ENCODE measurements around the gene UNC13D. TPM values are rescaled to one million over a fixed set of nuclear protein-coding genes. Genes with fewer than 3 reads are reported as not detected.

Gene UNC13D
- total and polyA plus RNA-seq, 9 of the 15 experiments (the other 6 are each of a cell fraction or from before 2014, with no cell fraction given) = 0.86 to 244 (median 69.2) TPM

DNA sequence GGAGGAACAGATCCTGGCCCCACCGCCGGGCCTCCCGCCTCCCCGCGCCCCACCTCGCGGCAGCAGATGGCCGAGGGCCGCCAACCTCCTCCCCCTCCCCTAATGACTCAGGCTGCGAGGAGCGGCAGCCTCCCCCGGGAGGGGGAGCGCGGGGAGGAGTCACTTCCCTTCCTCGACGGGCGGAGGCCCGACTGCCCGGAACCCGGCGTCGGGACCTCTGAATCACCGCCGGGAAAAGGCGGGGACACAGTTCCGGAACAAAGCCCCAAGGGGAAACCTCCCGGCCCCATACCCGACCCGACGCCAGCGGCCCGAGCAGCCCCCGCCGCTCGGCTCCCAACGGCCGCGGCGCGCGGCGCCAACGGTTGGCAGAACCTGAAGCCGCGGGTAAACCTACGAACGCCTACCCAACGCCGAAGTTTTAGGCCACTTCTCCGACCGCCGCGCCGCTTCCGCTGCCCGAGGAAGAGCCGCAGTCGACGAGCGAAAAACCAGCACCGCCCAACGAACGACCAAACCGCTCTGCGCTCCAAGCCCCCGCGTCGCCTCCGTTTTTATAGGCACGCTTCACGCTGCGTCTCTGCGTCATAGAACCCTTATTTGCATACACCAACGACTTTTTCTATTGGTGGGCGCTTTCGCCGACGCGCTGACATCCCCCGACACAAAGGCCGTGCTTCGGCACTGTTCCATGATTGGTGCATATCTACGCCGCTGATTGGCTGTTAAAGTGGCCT, 64.8 kb downstream of the UNC13D start (continued):
- TF ChIP-seq RBM25 (IDR thresholded peaks at IDR 0.05; ENCODE audit: low read depth, low read length, severe bottlenecking) (peak; percentile 91), BDP1 (IDR thresholded peaks at IDR 0.05; ENCODE audit: insufficient read depth, insufficient read length) (no peak), SMAD3 (CRISPR knock-in tag; conservative IDR thresholded peaks at IDR 0.05) (no peak), MAZ (CRISPR knock-in tag; conservative IDR thresholded peaks at IDR 0.05 in 1 of 2, IDR thresholded peaks at IDR 0.05 in 1 of 2) (peak; percentile 96 to 97), ZNF134 (CRISPR knock-in tag; conservative IDR thresholded peaks at IDR 0.05) (no peak), SMAD1 (IDR thresholded peaks at IDR 0.05; ENCODE audit: low read depth, low read length, partially characterized antibody) (peak; percentile 100), ELF4 (CRISPR knock-in tag; IDR thresholded peaks at IDR 0.05) (peak; percentile 76), TEAD2 (tag; IDR thresholded peaks at IDR 0.05) (no peak), RBFOX2 (IDR thresholded peaks at IDR 0.05; ENCODE audit: low read depth, low read length) (peak; percentile 100)
- TF ChIP-seq, protein P1, sequence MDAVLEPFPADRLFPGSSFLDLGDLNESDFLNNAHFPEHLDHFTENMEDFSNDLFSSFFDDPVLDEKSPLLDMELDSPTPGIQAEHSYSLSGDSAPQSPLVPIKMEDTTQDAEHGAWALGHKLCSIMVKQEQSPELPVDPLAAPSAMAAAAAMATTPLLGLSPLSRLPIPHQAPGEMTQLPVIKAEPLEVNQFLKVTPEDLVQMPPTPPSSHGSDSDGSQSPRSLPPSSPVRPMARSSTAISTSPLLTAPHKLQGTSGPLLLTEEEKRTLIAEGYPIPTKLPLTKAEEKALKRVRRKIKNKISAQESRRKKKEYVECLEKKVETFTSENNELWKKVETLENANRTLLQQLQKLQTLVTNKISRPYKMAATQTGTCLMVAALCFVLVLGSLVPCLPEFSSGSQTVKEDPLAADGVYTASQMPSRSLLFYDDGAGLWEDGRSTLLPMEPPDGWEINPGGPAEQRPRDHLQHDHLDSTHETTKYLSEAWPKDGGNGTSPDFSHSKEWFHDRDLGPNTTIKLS (IDR thresholded peaks at IDR 0.05; ENCODE audit: borderline replicate concordance, low read depth) = no peak; the same call in 1 of the 2 replicates
- TF ChIP-seq, protein P2, sequence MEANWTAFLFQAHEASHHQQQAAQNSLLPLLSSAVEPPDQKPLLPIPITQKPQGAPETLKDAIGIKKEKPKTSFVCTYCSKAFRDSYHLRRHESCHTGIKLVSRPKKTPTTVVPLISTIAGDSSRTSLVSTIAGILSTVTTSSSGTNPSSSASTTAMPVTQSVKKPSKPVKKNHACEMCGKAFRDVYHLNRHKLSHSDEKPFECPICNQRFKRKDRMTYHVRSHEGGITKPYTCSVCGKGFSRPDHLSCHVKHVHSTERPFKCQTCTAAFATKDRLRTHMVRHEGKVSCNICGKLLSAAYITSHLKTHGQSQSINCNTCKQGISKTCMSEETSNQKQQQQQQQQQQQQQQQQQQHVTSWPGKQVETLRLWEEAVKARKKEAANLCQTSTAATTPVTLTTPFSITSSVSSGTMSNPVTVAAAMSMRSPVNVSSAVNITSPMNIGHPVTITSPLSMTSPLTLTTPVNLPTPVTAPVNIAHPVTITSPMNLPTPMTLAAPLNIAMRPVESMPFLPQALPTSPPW (CRISPR knock-in tag; IDR thresholded peaks at IDR 0.05) = peak; percentile 94
- TF ChIP-seq, protein P3, sequence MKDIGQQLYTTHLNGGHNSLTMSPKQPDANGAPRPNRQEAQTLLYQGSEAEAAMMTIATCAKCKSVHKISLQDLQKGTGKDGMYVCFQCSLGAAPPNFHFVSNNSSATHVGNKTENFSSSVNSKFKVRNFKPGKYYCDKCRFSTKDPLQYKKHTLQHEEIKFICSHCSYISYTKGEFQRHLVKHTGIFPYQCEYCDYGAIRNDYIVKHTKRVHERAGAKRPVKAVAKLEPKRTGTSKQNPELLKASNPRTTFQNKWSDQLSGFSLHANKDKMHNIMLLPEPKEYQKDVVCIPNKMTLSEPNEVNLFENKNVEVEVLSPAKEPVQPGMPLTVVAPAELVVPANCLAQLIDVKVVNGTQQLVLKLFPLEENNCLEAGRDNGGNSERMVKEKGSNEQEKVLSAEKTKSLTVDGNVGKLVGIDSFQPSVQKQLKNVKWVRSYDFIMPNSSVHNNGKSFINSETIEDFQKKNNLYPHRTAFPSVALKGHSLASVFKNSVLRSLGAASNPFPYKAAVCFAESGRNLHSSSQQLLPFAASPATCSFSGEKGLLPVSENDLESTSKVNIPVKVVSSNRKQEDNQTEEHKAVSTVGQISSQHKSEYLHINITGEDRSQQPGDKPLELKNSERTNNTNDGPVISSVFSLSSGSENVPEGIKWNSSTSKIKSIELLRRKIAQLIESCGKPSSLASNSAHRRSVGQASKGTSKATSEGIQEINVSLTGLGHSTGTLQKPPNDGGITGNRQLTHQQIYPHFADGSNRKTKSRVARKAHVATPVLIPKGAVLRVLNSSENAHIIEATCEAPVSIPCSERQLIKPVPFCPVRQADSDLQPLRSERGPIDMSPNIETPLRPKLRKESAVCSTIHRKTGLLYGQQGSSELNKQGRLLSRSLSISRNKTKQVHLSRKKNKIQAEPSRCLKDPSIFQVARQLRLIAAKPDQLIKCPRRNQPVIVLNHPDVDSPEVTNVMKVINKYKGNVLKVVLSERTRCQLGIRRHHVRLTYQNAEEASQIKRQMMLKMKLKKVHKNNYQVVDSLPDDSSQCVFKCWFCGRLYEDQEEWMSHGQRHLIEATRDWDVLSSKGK (CRISPR knock-in tag; IDR thresholded peaks at IDR 0.05) = no peak
- TF ChIP-seq, protein P4, sequence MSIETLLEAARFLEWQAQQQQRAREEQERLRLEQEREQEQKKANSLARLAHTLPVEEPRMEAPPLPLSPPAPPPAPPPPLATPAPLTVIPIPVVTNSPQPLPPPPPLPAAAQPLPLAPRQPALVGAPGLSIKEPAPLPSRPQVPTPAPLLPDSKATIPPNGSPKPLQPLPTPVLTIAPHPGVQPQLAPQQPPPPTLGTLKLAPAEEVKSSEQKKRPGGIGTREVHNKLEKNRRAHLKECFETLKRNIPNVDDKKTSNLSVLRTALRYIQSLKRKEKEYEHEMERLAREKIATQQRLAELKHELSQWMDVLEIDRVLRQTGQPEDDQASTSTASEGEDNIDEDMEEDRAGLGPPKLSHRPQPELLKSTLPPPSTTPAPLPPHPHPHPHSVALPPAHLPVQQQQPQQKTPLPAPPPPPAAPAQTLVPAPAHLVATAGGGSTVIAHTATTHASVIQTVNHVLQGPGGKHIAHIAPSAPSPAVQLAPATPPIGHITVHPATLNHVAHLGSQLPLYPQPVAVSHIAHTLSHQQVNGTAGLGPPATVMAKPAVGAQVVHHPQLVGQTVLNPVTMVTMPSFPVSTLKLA (conservative IDR thresholded peaks at IDR 0.05) = peak; percentile 54 to 79; a peak in 2 of 4 replicates
